GM23248 (cell line): Measurements from ENCODE around the gene HMGN1. TPM values are rescaled to one million over a fixed set of nuclear protein-coding genes. Genes with fewer than 3 reads are reported as not detected.

Experiments used
- DNase-seq: peaks from one replicate; pipeline ENCODE4 v3.0.0-alpha.2; 2015
- H2AFZ ChIP-seq: fragments of 200-600 bp; sonication (generic); 2 replicates; pipeline ENCODE4 v1.6.1; 2016; ENCODE audit warnings: antibody characterized with exemption
- H3F3A ChIP-seq: fragments of 200-600 bp; sonication (generic); 2 replicates; pipeline ENCODE4 v1.6.1; 2016; ENCODE audit warnings: mild to moderate bottlenecking, antibody characterized with exemption, mixed run types; ENCODE audit not compliant: insufficient read depth
- H3K27ac ChIP-seq: fragments of 200-600 bp; sonication (generic); 2 replicates; pipeline ENCODE4 v1.5.1; 2016; ENCODE audit warnings: mild to moderate bottlenecking
- H3K27me3 ChIP-seq: fragments of 200-600 bp; sonication (generic); replicated peaks from 2 replicates; pipeline ENCODE4 v1.6.1; 2016; ENCODE audit warnings: mild to moderate bottlenecking; ENCODE audit not compliant: insufficient read depth
- H3K36me3 ChIP-seq: fragments of 200-600 bp; sonication (generic); 2 replicates; pipeline ENCODE4 v1.6.1; 2016; ENCODE audit warnings: low read depth, mild to moderate bottlenecking
- H3K4me1 ChIP-seq: fragments of 200-600 bp; sonication (generic); 2 replicates; pipeline ENCODE4 v1.6.1; 2016; ENCODE audit warnings: mild to moderate bottlenecking; ENCODE audit not compliant: insufficient read depth
- H3K4me2 ChIP-seq: fragments of 200-600 bp; sonication (generic); one replicate; pipeline ENCODE4 v1.6.1; 2016; ENCODE audit warnings: mild to moderate bottlenecking; ENCODE audit not compliant: unreplicated experiment
- H3K4me3 ChIP-seq: fragments of 200-600 bp; sonication (generic); 2 replicates; pipeline ENCODE4 v1.5.1; 2016; ENCODE audit warnings: mild to moderate bottlenecking
- H3K79me2 ChIP-seq: fragments of 200-600 bp; sonication (generic); 2 replicates; pipeline ENCODE4 v1.6.1; 2016; ENCODE audit warnings: mild to moderate bottlenecking; ENCODE audit not compliant: insufficient read depth
- H3K9ac ChIP-seq: fragments of 200-600 bp; sonication (generic); 2 replicates; pipeline ENCODE4 v1.6.1; 2016; ENCODE audit warnings: mild to moderate bottlenecking
- H3K9me2 ChIP-seq: fragments of 200-600 bp; sonication (generic); 2 replicates; pipeline ENCODE4 v1.6.1; 2016; ENCODE audit warnings: mixed run types, mild to moderate bottlenecking, moderate library complexity; ENCODE audit not compliant: insufficient read depth
- H3K9me3 ChIP-seq: fragments of 200-600 bp; sonication (generic); one replicate; pipeline ENCODE4 v1.6.1; 2017; ENCODE audit warnings: low read depth
- H4K20me1 ChIP-seq: fragments of 200-600 bp; sonication (generic); 2 replicates; pipeline ENCODE4 v1.6.0; 2016; ENCODE audit not compliant: insufficient read depth
- EZH2 ChIP-seq: fragments of 200-600 bp; sonication (generic); IDR thresholded peaks from 2 replicates; pipeline ENCODE4 v1.6.1; 2018; ENCODE audit warnings: antibody characterized with exemption, mild to moderate bottlenecking; ENCODE audit not compliant: insufficient read depth, poor library complexity, severe bottlenecking
- EZH2phosphoT487 ChIP-seq: fragments of 200-600 bp; sonication (generic); IDR thresholded peaks from 2 replicates; pipeline ENCODE4 v1.6.1; 2018; ENCODE audit warnings: antibody characterized with exemption, moderate library complexity, mild to moderate bottlenecking, low read depth; ENCODE audit not compliant: insufficient read depth
- WGBS, 2 experiments: methylation state at CpG; one replicate each; pipeline ENCODE4 v1.1.6; 2015 to 2017; ENCODE audit warnings: low lambda C conversion rate in 2 of 2, low coverage in 1 of 2; ENCODE audit errors: missing lambda C conversion rate in 2 of 2; 5-methylcytosine and 5-hydroxymethylcytosine counted together
- in situ Hi-C: fragments of 300-500 bp; cut with MboI; formaldehyde crosslinking; loops from 2 replicates; pipeline ENCODE4 v1.15.0; 2020
- polyA plus RNA-seq: library from polyadenylated mRNA; unstranded; fragments of >200 nt; fragmentation: Nextera tagmentation; extraction: Ambion mirVana; gene quantifications from 2 replicates; pipeline ENCODE4 v1.2.1, GENCODE V29; 2016
- total RNA-seq: library from RNA; depleted of rRNA; stranded (reverse); fragments of >200 nt; shearing (Covaris generic); gene quantifications from 2 replicates; pipeline ENCODE4 v1.2.3, GENCODE V29; 2014

The HMGN1 gene
- total and polyA plus RNA-seq, 2 experiments from 2014 or later = 192 to 349 TPM

DNA sequence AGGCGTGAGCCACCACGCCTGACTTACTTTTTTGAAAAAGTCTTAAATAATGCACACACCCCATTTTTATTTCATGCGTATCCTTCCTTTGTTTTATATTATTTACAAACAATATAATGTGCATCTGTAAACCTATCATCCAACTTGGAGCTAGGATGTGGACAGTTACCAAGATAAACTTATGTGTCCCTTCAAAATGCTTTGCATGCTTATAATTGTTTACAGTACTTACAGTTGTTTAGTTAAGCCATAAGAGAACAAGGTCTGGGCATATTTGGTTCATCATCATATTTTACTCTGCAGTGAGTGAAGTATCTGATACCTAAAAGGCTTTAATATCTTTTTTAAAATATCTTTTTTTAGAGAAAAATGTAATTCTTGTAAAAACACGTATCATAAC lies 16.1 kb upstream of the HMGN1 start:
- no peaks in the 10 kb centered on the region for H3K4me1 ChIP-seq
- H2AFZ ChIP-seq = no peak overlapping the region
- WGBS, 2 experiments = 83 to 95% methylated on average over 4 of the region's 4 CpGs
- DNase-seq = no peak
- H4K20me1 ChIP-seq = no peaks in the 10 kb centered on the region
- in situ Hi-C loops = no loop called here
- no peak overlapping the region for H3K9ac ChIP-seq
- H3K36me3 ChIP-seq = no peaks in the 10 kb centered on the region
- no peak overlapping the region for H3K4me3 ChIP-seq
- no peaks in the 10 kb centered on the region for H3K9me3 ChIP-seq
- H3F3A ChIP-seq = no peaks in the 10 kb centered on the region
- no peak overlapping the region for H3K4me2 ChIP-seq
- TF ChIP-seq EZH2phosphoT487 = no peak
- no peak for TF ChIP-seq EZH2
- no peak overlapping the region for H3K27ac ChIP-seq
- no peaks in the 10 kb centered on the region for H3K79me2 ChIP-seq
- H3K27me3 ChIP-seq = no peaks in the 10 kb centered on the region
- H3K9me2 ChIP-seq = no peaks in the 10 kb centered on the region

DNA sequence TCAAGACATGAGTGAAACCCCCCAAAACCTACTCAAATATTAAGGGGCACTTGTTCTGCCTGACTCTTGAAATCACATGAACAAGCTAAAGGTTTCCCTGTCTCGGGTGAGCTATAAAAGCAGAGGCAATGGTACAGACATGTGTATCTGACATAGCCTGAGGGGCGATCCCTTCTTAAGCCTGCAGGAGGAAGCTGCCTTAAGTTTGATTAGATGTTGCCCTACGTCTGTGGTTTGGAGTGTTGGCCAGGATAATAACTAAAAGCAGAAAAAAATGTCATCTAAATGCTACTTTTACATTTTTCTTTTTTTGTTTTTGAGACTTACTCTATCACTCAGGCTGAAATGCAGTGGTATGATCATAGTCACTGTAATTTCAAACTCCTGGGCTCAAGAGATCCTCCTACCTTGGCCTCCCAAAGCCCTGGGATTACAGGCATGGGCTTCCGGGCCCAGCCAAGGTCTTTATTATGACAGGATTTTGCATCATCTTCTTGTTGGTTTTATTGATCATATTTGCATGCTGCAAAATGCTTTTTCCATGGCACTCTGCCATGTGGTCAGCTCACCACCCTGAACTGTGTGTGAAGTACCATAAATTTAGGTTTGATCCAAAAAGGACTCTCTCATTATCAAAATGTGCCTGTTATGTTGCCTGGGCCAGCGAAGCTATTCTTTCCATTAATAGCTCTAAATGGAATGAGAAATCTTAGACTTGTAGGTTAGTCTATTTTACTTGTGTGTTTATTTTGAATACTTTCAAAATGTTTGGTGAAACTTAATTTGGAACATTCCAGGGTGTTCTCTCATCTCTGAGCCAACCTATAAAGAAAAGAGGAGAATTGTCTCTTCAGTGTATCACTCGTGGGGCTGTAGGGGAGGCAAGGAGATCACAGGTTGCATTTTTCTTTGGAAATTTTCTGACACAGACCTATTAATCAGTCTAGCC lies 15.0 kb upstream of the HMGN1 start:
- no peak overlapping the region for H2AFZ ChIP-seq
- H3K4me2 ChIP-seq = no peak overlapping the region
- no peaks in the 10 kb centered on the region for H3K9me2 ChIP-seq
- H3K9me3 ChIP-seq = no peaks in the 10 kb centered on the region
- no peaks in the 10 kb centered on the region for H3K79me2 ChIP-seq
- no peak overlapping the region for H3K9ac ChIP-seq
- no peaks in the 10 kb centered on the region for H3K4me1 ChIP-seq
- H3K36me3 ChIP-seq = no peaks in the 10 kb centered on the region
- 75 to 79% methylated on average over 6 of the region's 6 CpGs for WGBS, 2 experiments
- H3K27ac ChIP-seq = no peak overlapping the region
- H4K20me1 ChIP-seq = no peaks in the 10 kb centered on the region
- no peaks in the 10 kb centered on the region for H3F3A ChIP-seq
- no peaks in the 10 kb centered on the region for H3K27me3 ChIP-seq
- DNase-seq = no peak
- no peak overlapping the region for H3K4me3 ChIP-seq
- TF ChIP-seq EZH2 (no peak), EZH2phosphoT487 (no peak)
- in situ Hi-C loops = no loop called here

DNA sequence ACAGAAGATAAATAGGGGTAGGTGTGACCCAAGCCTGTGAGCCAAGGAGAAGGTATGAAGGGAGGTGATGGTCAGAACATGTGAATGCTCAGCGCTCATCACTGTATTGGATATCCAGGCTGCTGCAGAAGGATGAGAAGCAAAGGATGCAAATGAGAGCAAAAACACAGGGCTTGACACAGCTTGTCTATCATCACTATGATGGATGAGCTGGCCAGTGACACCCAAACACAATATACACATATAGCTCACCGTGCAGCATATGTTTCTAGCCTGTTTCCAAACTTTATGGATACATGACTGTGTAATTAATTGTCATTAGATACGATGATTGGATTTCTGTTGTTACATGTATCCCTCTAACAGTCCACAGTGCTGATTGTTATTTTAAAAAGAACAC lies 13.8 kb upstream of the HMGN1 start:
- DNase-seq = no peak
- Histone ChIP-seq H3K9ac (no peak overlapping the region), H3K79me2 (no peaks in the 10 kb centered on the region), H3F3A (no peaks in the 10 kb centered on the region), H3K27me3 (no peaks in the 10 kb centered on the region), H2AFZ (no peak overlapping the region), H3K4me2 (no peak overlapping the region), H3K36me3 (no peaks in the 10 kb centered on the region), H3K4me1 (no peaks in the 10 kb centered on the region), H3K27ac (no peak overlapping the region), H4K20me1 (no peaks in the 10 kb centered on the region), H3K9me2 (no peaks in the 10 kb centered on the region), H3K4me3 (no peak overlapping the region), H3K9me3 (no peaks in the 10 kb centered on the region)
- 86 to 94% methylated on average over 3 of the region's 3 CpGs for WGBS, 2 experiments
- TF ChIP-seq EZH2phosphoT487 = no peak
- TF ChIP-seq EZH2 = no peak
- in situ Hi-C loops = no loop called here

DNA sequence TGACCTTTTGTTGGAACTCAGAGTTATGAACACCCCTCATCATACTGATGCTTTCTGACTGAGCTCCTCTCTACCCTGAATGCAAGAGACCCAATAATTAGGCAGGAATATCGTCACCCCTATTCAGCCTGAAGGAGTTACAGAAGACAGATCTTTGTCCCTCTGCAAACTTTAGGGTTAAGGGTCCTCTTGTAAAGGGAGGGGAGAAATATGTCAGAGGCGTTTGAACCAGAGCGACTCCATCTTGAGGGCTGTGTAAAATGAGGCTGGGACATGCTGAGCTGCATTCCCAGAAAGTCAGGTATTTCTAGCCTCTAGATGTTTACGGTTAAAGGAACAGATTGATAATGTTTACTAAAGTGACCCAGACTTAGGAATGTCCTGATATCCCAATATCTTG lies 10.5 kb upstream of the HMGN1 start:
- no peaks in the 10 kb centered on the region for H3K9me3 ChIP-seq
- DNase-seq = no peak
- no peaks in the 10 kb centered on the region for H3K4me1 ChIP-seq
- H3F3A ChIP-seq = no peaks in the 10 kb centered on the region
- in situ Hi-C loops = no loop called here
- no peak overlapping the region for H3K9ac ChIP-seq
- H4K20me1 ChIP-seq = no peaks in the 10 kb centered on the region
- H3K9me2 ChIP-seq = no peaks in the 10 kb centered on the region
- no peak overlapping the region for H3K27ac ChIP-seq
- no peaks in the 10 kb centered on the region for H3K79me2 ChIP-seq
- H3K27me3 ChIP-seq = no peaks in the 10 kb centered on the region
- WGBS, 2 experiments = 73 to 74% methylated on average over 4 of the region's 4 CpGs
- H3K4me3 ChIP-seq = no peak overlapping the region
- no peak overlapping the region for H3K4me2 ChIP-seq
- H3K36me3 ChIP-seq = no peaks in the 10 kb centered on the region
- TF ChIP-seq EZH2phosphoT487 = no peak
- no peak for TF ChIP-seq EZH2
- H2AFZ ChIP-seq = no peak overlapping the region
